Activated CD8-positive, alpha-beta memory T cell treated with anti-CD3 and anti-CD28 coated beads for 4 hours (primary cell): ENCODE results near the gene SARS2.
"Not testable (repeated sequence)": the region's sequence is repeated elsewhere in the genome, so short reads cannot be mapped to it uniquely, and the experiment has no call there.

Experiments
- DNase-seq, 2 donors: peaks; one replicate each; pipeline ENCODE4 v3.0.0-alpha.2; 2020; ENCODE audit warnings: low read depth in 2 of 2

The SARS2 gene

GRCh38 chr19:38892841-38893240 lies 37.7 kb downstream of the SARS2 start:
- DNase-seq, result no peak

- DNase-seq, result no peak
Measured at GRCh38 chr19:38891771-38892170, 38.8 kb downstream of the SARS2 start.

- no peak for DNase-seq
Measured at GRCh38 chr19:38890686-38891085, 39.9 kb downstream of the SARS2 start.

GRCh38 chr19:38889803-38890202 lies 40.8 kb downstream of the SARS2 start:
- no peak for DNase-seq

- DNase-seq, result no peak
Measured at GRCh38 chr19:38888876-38889275, 41.7 kb downstream of the SARS2 start.

- not testable (repeated sequence) for DNase-seq
Measured at GRCh38 chr19:38884691-38885090, 45.9 kb downstream of the SARS2 start.

GRCh38 chr19:38883286-38883685 lies 47.3 kb downstream of the SARS2 start:
- DNase-seq, result no peak

GRCh38 chr19:38880882-38881609 lies 49.5 kb downstream of the SARS2 start:
- DNase-seq, result no peak

- no peak for DNase-seq
Measured at GRCh38 chr19:38880076-38880881, 50.3 kb downstream of the SARS2 start.

GRCh38 chr19:38879400-38879751 lies 51.2 kb downstream of the SARS2 start:
- DNase-seq, result no peak

GRCh38 chr19:38878575-38879399 lies 51.8 kb downstream of the SARS2 start:
- no peak for DNase-seq

- peak in 1 of 2 donors; percentile 40 for DNase-seq
Measured at GRCh38 chr19:38877781-38878574, 52.6 kb downstream of the SARS2 start, which contains the start of gene RINL. TSS of gene RINL (minus strand) at chr19:38878275. CDS start at chr19:38876742, 1,533 bp downstream.

- DNase-seq, result no peak
Measured at GRCh38 chr19:38875656-38876395, 54.7 kb downstream of the SARS2 start.

GRCh38 chr19:38873400-38873799 lies 57.2 kb downstream of the SARS2 start:
- not testable (repeated sequence) for DNase-seq

GRCh38 chr19:38870612-38871011 lies 60.0 kb downstream of the SARS2 start:
- no peak for DNase-seq

- DNase-seq, result peak; percentile 86 to 87
Measured at GRCh38 chr19:38869836-38870607, 60.5 kb downstream of the SARS2 start.

GRCh38 chr19:38869160-38869835 lies 61.3 kb downstream of the SARS2 start:
- DNase-seq, result no peak

- no peak for DNase-seq
Measured at GRCh38 chr19:38868551-38868950, 62.0 kb downstream of the SARS2 start.

GRCh38 chr19:38867171-38867780 lies 63.3 kb downstream of the SARS2 start:
- no peak for DNase-seq
